Neural cell (in vitro differentiated cells): Measurements from ENCODE around the gene TBC1D24. TPM values are rescaled to one million over a fixed set of nuclear protein-coding genes. Genes with fewer than 3 reads are reported as not detected.

Experiments used
- H2AFZ ChIP-seq: fragments of 200-600, 300-800 bp; sonication (generic), shearing (Covaris generic); 2 replicates; pipeline ENCODE4 v1.6.0; 2014; ENCODE audit warnings: low read depth, mild to moderate bottlenecking, antibody characterized with exemption, low read length, moderate library complexity
- H3F3A ChIP-seq: fragments of 200-600 bp; shearing (Covaris generic); 2 replicates; pipeline ENCODE4 v1.6.1; 2016; ENCODE audit warnings: mild to moderate bottlenecking, moderate library complexity, mixed read lengths, antibody characterized with exemption, low read length; ENCODE audit not compliant: insufficient read depth, poor library complexity, severe bottlenecking
- H3K27ac ChIP-seq: fragments of 200-600, 300-800 bp; sonication (generic), shearing (Covaris generic); 2 replicates; pipeline ENCODE4 v1.5.1; 2014; ENCODE audit warnings: mild to moderate bottlenecking, low read length, moderate library complexity
- H3K27me3 ChIP-seq: fragments of 300-800, 200-600 bp; sonication (generic), shearing (Covaris generic); 2 replicates; pipeline ENCODE4 v1.6.0; 2014; ENCODE audit warnings: mild to moderate bottlenecking, low read depth, low read length, moderate library complexity; ENCODE audit not compliant: insufficient read depth
- H3K36me3 ChIP-seq: fragments of 300-800, 200-600 bp; sonication (generic), shearing (Covaris generic); 2 replicates; pipeline ENCODE4 v1.5.1; 2014; ENCODE audit warnings: mild to moderate bottlenecking, antibody characterized with exemption, low read length, moderate library complexity; ENCODE audit not compliant: insufficient read depth
- H3K4me2 ChIP-seq: fragments of 300-800, 200-600 bp; sonication (generic), shearing (Covaris generic); 2 replicates; pipeline ENCODE4 v1.6.0; 2014; ENCODE audit warnings: mild to moderate bottlenecking, low read length
- H3K4me3 ChIP-seq: fragments of 300-800, 200-600 bp; sonication (generic), shearing (Covaris generic); 2 replicates; pipeline ENCODE4 v1.5.1; 2014; ENCODE audit warnings: mild to moderate bottlenecking, low read length, moderate library complexity
- H3K79me2 ChIP-seq: fragments of 200-600 bp; shearing (Covaris generic); replicated peaks from 2 replicates; pipeline ENCODE4 v1.6.0; 2014; ENCODE audit warnings: mild to moderate bottlenecking, low read length, moderate library complexity; ENCODE audit not compliant: insufficient read depth
- H3K9ac ChIP-seq: fragments of 300-800, 200-600 bp; sonication (generic), shearing (Covaris generic); 2 replicates; pipeline ENCODE4 v1.6.1; 2016; ENCODE audit warnings: mild to moderate bottlenecking, low read length, mixed read lengths
- H3K9me2 ChIP-seq: fragments of 200-600 bp; shearing (Covaris generic); 2 replicates; pipeline ENCODE4 v1.6.1; 2016; ENCODE audit warnings: mild to moderate bottlenecking, low read length, mixed read lengths; ENCODE audit not compliant: insufficient read depth
- H3K9me3 ChIP-seq: fragments of 200-600, 300-800 bp; sonication (generic), shearing (Covaris generic); 2 replicates; pipeline ENCODE4 v1.6.1; 2016; ENCODE audit warnings: mild to moderate bottlenecking, mixed run types, low read length, moderate library complexity, mixed read lengths
- H4K20me1 ChIP-seq: fragments of 200-600 bp; shearing (Covaris generic); 2 replicates; pipeline ENCODE4 v1.6.1; 2016; ENCODE audit warnings: mild to moderate bottlenecking, mixed run types; ENCODE audit not compliant: insufficient read depth
- CTCF ChIP-seq: fragments of 450-650 bp; IDR thresholded peaks from 2 replicates; pipeline ENCODE4 v1.5.1; 2014; ENCODE audit warnings: antibody characterized with exemption, mild to moderate bottlenecking, moderate library complexity; ENCODE audit not compliant: poor library complexity, severe bottlenecking
- EP300 ChIP-seq: fragments of 450-650 bp; conservative IDR thresholded peaks from 2 replicates; pipeline ENCODE4 v1.6.1; 2014; ENCODE audit warnings: antibody characterized with exemption, mild to moderate bottlenecking, moderate library complexity; ENCODE audit not compliant: poor library complexity, severe bottlenecking
- EZH2 ChIP-seq: fragments of 200-600, 300-800 bp; shearing (Covaris generic), sonication (generic); IDR thresholded peaks from 2 replicates; pipeline ENCODE4 v1.6.1; 2014; ENCODE audit warnings: antibody characterized with exemption, low read length, borderline replicate concordance, mild to moderate bottlenecking; ENCODE audit not compliant: insufficient read depth, poor library complexity, severe bottlenecking
- MXI1 ChIP-seq: fragments of 450-650 bp; conservative IDR thresholded peaks from 2 replicates; pipeline ENCODE4 v1.6.1; 2014; ENCODE audit warnings: antibody characterized with exemption, mild to moderate bottlenecking; ENCODE audit not compliant: poor library complexity, severe bottlenecking
- POLR2AphosphoS5 ChIP-seq: IDR thresholded peaks from 2 replicates; pipeline ENCODE4 v1.6.1; 2012
- RAD21 ChIP-seq: fragments of 450-650 bp; conservative IDR thresholded peaks from 2 replicates; pipeline ENCODE4 v1.6.1; 2014; ENCODE audit warnings: antibody characterized with exemption, mild to moderate bottlenecking, moderate library complexity
- REST ChIP-seq: IDR thresholded peaks from 2 replicates; pipeline ENCODE4 v1.6.1; 2012; ENCODE audit warnings: borderline replicate concordance
- SMC3 ChIP-seq: fragments of 450-650 bp; conservative IDR thresholded peaks from 2 replicates; pipeline ENCODE4 v1.6.1; 2014; ENCODE audit warnings: antibody characterized with exemption, mild to moderate bottlenecking, moderate library complexity; ENCODE audit not compliant: poor library complexity
- TAF1 ChIP-seq: IDR thresholded peaks from 2 replicates; pipeline ENCODE4 v1.6.1; 2012; ENCODE audit warnings: low read depth
- polyA plus RNA-seq: library from polyadenylated mRNA; depleted of rRNA; stranded (reverse); fragments of >200 nt; gene quantifications from 2 replicates; pipeline ENCODE4 v1.2.3, GENCODE V29; 2014

The TBC1D24 gene
- polyA plus RNA-seq, 1 donor from 2014 or later, result 27.1 TPM

GRCh38 chr16:2484898-2485508 is 10.1 kb downstream of the TBC1D24 start:
- Histone ChIP-seq H3K79me2 (no peaks in the 10 kb centered on the region), H3F3A (no peaks in the 10 kb centered on the region), H3K9ac (no peak overlapping the region), H3K4me3 (no peak overlapping the region), H4K20me1 (no peaks in the 10 kb centered on the region), H3K27me3 (no peaks in the 10 kb centered on the region), H3K27ac (no peak overlapping the region), H3K36me3 (no peaks in the 10 kb centered on the region), H3K9me2 (no peaks in the 10 kb centered on the region), H2AFZ (no peak overlapping the region), H3K9me3 (no peaks in the 10 kb centered on the region), H3K4me2 (no peak overlapping the region)
- TF ChIP-seq REST (no peak), MXI1 (no peak), CTCF (no peak)

- no peaks in the 10 kb centered on the region for H3K9me2 ChIP-seq
- no peak overlapping the region for H3K4me3 ChIP-seq
- H3K9me3 ChIP-seq, result no peaks in the 10 kb centered on the region
- no peaks in the 10 kb centered on the region for H3F3A ChIP-seq
- no peaks in the 10 kb centered on the region for H3K36me3 ChIP-seq
- H2AFZ ChIP-seq, result no peak overlapping the region
- no peak overlapping the region for H3K4me2 ChIP-seq
- H3K27me3 ChIP-seq, result no peaks in the 10 kb centered on the region
- TF ChIP-seq EZH2 (no peak), TAF1 (no peak), CTCF (no peak), SMC3 (no peak), EP300 (no peak), MXI1 (no peak), REST (no peak), POLR2AphosphoS5 (no peak), RAD21 (no peak)
- no peaks in the 10 kb centered on the region for H4K20me1 ChIP-seq
- no peaks in the 10 kb centered on the region for H3K79me2 ChIP-seq
- no peak overlapping the region for H3K27ac ChIP-seq
- no peak overlapping the region for H3K9ac ChIP-seq
Measured at GRCh38 chr16:2485811-2486507, 11.0 kb downstream of the TBC1D24 start.
